Kidney epithelial cell (primary cell): ENCODE data around the gene GAB2. TPM values are rescaled to one million over a fixed set of nuclear protein-coding genes. Genes with fewer than 3 reads are reported as not detected.

ENCODE experiments used
- DNase-seq: peaks from one replicate; pipeline ENCODE4 v3.0.0-alpha.2; 2010; ENCODE audit warnings: low read depth
- H3K27me3 ChIP-seq: 2 replicates; pipeline ENCODE4 v1.6.0; 2011; ENCODE audit warnings: low read length; ENCODE audit not compliant: control insufficient read depth, insufficient read depth
- H3K36me3 ChIP-seq: 2 replicates; pipeline ENCODE4 v1.5.1; 2011; ENCODE audit warnings: low read length; ENCODE audit not compliant: control insufficient read depth, insufficient read depth
- H3K4me3 ChIP-seq: 2 replicates; pipeline ENCODE4 v1.5.1; 2011; ENCODE audit warnings: low read depth, mild to moderate bottlenecking, control low read depth, low read length
- total RNA-seq: library from RNA; depleted of rRNA; stranded (reverse); fragments of >200 nt; gene quantifications from 2 replicates; pipeline ENCODE4 v1.2.3, GENCODE V29; 2015
- TF ChIP-seq, protein P1 (sequence below): IDR thresholded peaks from 2 replicates; pipeline ENCODE4 v1.5.1; 2011; ENCODE audit warnings: mild to moderate bottlenecking, moderate library complexity, low read length, control low read depth, inconsistent platforms; ENCODE audit not compliant: insufficient read depth, poor library complexity, severe bottlenecking

GAB2 gene
- total RNA-seq, 1 donor from 2014 or later, result 13.1 TPM

DNA sequence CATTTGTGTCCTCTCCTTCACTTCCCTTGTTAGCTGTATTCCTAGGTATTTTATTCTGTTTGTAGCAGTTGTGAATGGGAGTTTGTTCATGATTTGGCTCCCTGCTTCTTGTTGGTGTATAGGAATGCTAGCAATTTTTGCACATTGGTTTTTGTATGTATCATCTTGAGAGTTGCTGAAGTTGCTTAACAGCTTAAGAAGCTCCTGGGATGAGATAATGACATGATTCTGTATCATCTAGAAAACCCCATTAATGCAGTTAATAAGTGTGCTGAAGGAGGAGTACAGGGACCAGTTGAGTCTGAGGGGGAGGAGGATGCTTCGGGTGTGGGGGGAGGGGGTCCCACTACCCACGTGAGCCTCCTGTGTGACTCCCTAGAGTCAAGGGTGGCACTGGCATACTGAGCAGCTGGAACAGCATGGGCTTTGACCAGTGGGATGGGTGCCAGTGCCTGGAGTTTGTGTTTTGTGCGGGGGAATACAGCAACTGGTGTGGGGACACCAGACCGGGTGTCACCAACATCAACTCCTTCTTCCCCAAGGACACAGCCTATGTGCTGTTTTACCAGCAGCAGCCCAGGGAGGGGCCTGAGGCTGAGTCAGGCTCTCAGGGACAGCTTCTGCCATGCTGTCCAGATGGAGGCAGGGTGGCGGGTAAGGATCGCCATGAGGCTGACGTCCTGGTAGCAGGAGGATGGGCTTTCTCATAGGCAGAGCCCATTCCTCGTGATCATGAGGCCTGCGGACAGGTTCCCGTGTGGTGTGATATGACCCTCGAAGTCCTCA lies 204.8 kb downstream of the GAB2 start:
- no peaks in the 10 kb centered on the region for H3K27me3 ChIP-seq
- no peaks in the 10 kb centered on the region for H3K36me3 ChIP-seq

DNA sequence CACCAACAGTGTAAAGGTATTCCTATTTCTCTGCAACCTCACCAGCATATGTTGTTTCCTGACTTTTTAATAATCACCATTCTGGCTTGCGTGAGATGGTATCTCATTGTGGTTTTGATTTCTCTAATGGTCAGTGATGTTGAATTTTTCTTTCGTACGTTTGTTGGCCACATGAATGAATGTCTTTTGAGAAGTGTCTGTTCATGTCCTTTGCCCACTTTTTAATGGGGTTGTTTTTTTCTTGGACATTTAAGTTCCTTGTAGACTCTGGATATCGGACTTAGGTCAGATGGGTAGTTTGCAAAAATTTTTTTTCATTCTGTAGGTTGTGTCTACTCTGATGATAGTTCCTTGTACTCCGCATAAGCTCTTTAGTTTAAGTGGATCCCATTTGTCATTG lies 206.1 kb downstream of the GAB2 start:
- no peak overlapping the region for H3K4me3 ChIP-seq
- no peaks in the 10 kb centered on the region for H3K36me3 ChIP-seq
- TF ChIP-seq, protein P1, sequence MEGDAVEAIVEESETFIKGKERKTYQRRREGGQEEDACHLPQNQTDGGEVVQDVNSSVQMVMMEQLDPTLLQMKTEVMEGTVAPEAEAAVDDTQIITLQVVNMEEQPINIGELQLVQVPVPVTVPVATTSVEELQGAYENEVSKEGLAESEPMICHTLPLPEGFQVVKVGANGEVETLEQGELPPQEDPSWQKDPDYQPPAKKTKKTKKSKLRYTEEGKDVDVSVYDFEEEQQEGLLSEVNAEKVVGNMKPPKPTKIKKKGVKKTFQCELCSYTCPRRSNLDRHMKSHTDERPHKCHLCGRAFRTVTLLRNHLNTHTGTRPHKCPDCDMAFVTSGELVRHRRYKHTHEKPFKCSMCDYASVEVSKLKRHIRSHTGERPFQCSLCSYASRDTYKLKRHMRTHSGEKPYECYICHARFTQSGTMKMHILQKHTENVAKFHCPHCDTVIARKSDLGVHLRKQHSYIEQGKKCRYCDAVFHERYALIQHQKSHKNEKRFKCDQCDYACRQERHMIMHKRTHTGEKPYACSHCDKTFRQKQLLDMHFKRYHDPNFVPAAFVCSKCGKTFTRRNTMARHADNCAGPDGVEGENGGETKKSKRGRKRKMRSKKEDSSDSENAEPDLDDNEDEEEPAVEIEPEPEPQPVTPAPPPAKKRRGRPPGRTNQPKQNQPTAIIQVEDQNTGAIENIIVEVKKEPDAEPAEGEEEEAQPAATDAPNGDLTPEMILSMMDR, result no peak
- no peaks in the 10 kb centered on the region for H3K27me3 ChIP-seq
- DNase-seq, result no peak

More for the DNA sequence above, 204.8 kb downstream of the GAB2 start:
- no peak overlapping the region for H3K4me3 ChIP-seq
- no peak for DNase-seq
- TF ChIP-seq, protein P1, result no peak

DNA sequence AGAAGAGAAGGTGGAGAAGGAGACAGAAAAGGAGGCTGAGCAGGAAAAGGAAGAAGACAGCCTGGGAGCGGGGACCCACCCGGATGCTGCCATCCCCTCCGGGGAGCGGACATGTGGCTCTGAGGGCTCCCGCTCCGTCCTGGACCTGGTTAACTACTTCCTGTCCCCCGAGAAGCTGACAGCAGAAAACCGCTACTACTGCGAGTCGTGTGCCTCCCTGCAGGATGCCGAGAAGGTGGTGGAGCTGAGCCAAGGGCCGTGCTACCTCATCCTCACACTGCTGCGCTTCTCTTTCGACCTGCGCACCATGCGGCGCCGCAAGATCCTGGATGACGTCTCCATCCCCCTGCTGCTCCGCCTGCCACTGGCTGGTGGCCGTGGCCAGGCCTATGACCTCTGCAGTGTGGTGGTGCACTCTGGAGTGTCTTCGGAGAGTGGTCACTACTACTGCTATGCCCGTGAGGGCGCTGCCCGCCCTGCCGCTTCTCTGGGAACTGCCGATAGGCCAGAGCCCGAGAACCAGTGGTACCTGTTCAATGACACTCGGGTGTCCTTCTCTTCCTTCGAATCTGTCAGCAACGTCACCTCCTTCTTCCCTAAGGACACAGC lies 207.5 kb downstream of the GAB2 start:
- H3K4me3 ChIP-seq, result no peak overlapping the region
- DNase-seq, result no peak
- TF ChIP-seq, protein P1, result no peak
- no peaks in the 10 kb centered on the region for H3K36me3 ChIP-seq
- H3K27me3 ChIP-seq, result no peaks in the 10 kb centered on the region

DNA sequence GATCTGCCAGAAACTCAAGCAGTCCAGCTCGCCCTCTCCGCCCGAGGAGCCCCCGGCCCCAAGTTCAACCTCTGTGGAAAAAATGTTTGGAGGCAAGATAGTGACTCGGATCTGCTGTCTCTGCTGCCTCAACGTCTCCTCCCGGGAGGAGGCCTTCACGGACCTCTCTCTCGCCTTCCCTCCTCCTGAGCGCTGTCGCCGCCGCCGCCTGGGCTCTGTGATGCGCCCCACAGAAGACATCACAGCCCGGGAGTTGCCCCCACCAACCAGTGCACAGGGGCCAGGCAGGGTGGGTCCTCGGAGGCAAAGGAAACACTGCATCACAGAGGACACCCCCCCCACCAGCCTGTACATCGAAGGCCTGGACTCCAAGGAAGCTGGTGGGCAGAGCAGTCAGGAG lies 208.1 kb downstream of the GAB2 start:
- no peaks in the 10 kb centered on the region for H3K36me3 ChIP-seq
- no peak overlapping the region for H3K4me3 ChIP-seq
- TF ChIP-seq, protein P1, result no peak
- DNase-seq, result no peak
- no peaks in the 10 kb centered on the region for H3K27me3 ChIP-seq

DNA sequence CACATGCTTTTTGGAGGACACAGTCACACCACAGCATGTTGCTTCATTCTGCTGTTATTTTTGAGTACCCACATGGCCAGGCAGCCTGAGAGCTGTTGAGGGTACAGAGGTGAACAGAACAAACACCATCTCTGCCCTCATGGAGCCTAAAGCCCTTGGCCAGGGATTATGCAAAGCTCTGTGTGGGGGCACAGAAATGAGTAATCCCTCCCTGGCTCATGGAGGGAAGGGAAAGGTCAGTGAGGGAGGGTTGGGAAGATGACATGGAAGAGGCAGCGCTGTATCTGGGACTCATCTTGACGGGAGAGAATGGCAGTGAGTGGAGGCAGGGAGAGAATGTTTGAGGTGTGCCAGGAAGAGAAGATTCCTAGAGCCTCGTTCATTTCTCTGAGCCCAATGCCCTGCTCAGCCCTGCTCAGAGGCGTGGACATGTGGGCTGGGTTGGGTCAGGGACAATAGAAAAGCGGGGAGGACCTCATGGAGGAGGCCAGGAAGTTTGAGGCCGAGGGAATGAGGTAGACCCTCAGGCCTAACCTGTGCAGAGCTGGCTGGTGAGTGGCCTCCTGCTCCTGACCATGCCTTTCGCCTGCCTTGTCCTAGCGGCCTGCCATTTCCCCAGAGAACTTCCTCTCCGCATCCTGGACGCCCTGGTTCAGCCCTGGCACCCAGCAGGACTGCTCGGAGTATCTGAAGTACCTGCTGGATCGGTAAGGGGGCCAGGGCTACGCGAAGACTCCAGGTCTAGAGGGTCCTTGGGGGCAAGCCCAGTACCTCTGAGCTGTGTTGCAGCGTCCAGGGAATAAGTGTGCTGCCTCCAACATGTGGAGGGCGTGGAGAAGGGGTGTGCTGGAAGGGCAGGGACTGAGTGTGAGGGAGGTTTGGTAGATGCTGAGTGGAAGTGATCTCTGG lies 209.1 kb downstream of the GAB2 start:
- H3K27me3 ChIP-seq, result no peaks in the 10 kb centered on the region
- no peak for DNase-seq
- no peaks in the 10 kb centered on the region for H3K36me3 ChIP-seq
- no peak overlapping the region for H3K4me3 ChIP-seq
- TF ChIP-seq, protein P1, result no peak
